Hepatocyte (in vitro differentiated cells): Measurements from ENCODE around the gene COPS9. TPM values are rescaled to one million over a fixed set of nuclear protein-coding genes. Genes with fewer than 3 reads are reported as not detected.

Experiments used
- DNase-seq: peaks from one replicate; pipeline ENCODE4 v3.0.0-alpha.2; 2016; ENCODE audit warnings: low spot score
- H2AFZ ChIP-seq: fragments of 200-600 bp; sonication (generic); 2 replicates; pipeline ENCODE4 v1.6.0; 2016; ENCODE audit warnings: antibody characterized with exemption, mild to moderate bottlenecking
- H3K27ac ChIP-seq: fragments of 200-600 bp; sonication (generic); 2 replicates; pipeline ENCODE4 v1.5.1; 2016; ENCODE audit warnings: mild to moderate bottlenecking
- H3K27me3 ChIP-seq: fragments of 200-600 bp; sonication (generic); 2 replicates; pipeline ENCODE4 v1.6.1; 2016
- H3K36me3 ChIP-seq: fragments of 200-600 bp; sonication (generic); replicated peaks from 2 replicates; pipeline ENCODE4 v1.5.1; 2016; ENCODE audit warnings: low read depth; ENCODE audit not compliant: insufficient read depth
- H3K4me1 ChIP-seq: fragments of 200-600 bp; sonication (generic); 2 replicates; pipeline ENCODE4 v1.5.1; 2016; ENCODE audit warnings: mild to moderate bottlenecking, moderate library complexity; ENCODE audit not compliant: insufficient read depth
- H3K4me2 ChIP-seq: fragments of 200-600 bp; sonication (generic); 2 replicates; pipeline ENCODE4 v1.6.0; 2016
- H3K4me3 ChIP-seq: fragments of 200-600 bp; sonication (generic); 2 replicates; pipeline ENCODE4 v1.5.1; 2016; ENCODE audit warnings: mild to moderate bottlenecking
- H3K79me2 ChIP-seq: fragments of 200-600 bp; sonication (generic); 2 replicates; pipeline ENCODE4 v1.6.0; 2017; ENCODE audit warnings: mild to moderate bottlenecking
- H3K9me2 ChIP-seq: fragments of 200-600 bp; sonication (generic); replicated peaks from 2 replicates; pipeline ENCODE4 v1.6.0; 2017; ENCODE audit warnings: mild to moderate bottlenecking; ENCODE audit not compliant: insufficient read depth
- H3K9me3 ChIP-seq: fragments of 200-600 bp; sonication (generic); 2 replicates; pipeline ENCODE4 v1.5.1; 2016; ENCODE audit warnings: low read depth, mild to moderate bottlenecking
- H4K20me1 ChIP-seq: fragments of 200-600 bp; sonication (generic); 2 replicates; pipeline ENCODE4 v1.6.0; 2016; ENCODE audit warnings: mild to moderate bottlenecking; ENCODE audit not compliant: insufficient read depth, poor library complexity, severe bottlenecking
- CTCF ChIP-seq: fragments of 200-600 bp; sonication (generic); IDR thresholded peaks from 2 replicates; pipeline ENCODE4 v1.5.1; 2016; ENCODE audit warnings: antibody characterized with exemption, mild to moderate bottlenecking; ENCODE audit not compliant: poor library complexity
- EZH2 ChIP-seq: fragments of 200-600 bp; sonication (generic); IDR thresholded peaks from 2 replicates; pipeline ENCODE4 v1.6.1; 2016; ENCODE audit warnings: antibody characterized with exemption, mild to moderate bottlenecking, borderline replicate concordance
- EZH2phosphoT487 ChIP-seq: fragments of 200-600 bp; sonication (generic); IDR thresholded peaks from one replicate; pipeline ENCODE4 v1.6.1; 2018; ENCODE audit warnings: antibody characterized with exemption, mild to moderate bottlenecking, low read depth, moderate library complexity; ENCODE audit not compliant: unreplicated experiment, severe bottlenecking
- WGBS: methylation state at CpG from one replicate; pipeline ENCODE4 v1.1.6; 2016; ENCODE audit warnings: low lambda C conversion rate; ENCODE audit errors: missing lambda C conversion rate; 5-methylcytosine and 5-hydroxymethylcytosine counted together
- polyA plus RNA-seq: library from polyadenylated mRNA; unstranded; fragments of >200 nt; fragmentation: Nextera tagmentation; extraction: Ambion mirVana; gene quantifications from 2 replicates; pipeline ENCODE4 v1.2.1, GENCODE V29; 2016
- total RNA-seq: library from RNA; depleted of rRNA; stranded (reverse); fragments of >200 nt; gene quantifications from 2 replicates; pipeline ENCODE4 v1.2.3, GENCODE V29; 2014

The COPS9 gene
- total and polyA plus RNA-seq, 2 experiments from 2014 or later, result 109 to 300 TPM

- Histone ChIP-seq H3K4me2 (no peak overlapping the region), H3K79me2 (no peaks in the 10 kb centered on the region), H3K36me3 (no peaks in the 10 kb centered on the region), H3K9me3 (no peaks in the 10 kb centered on the region), H3K9me2 (no peaks in the 10 kb centered on the region), H3K27ac (no peak overlapping the region), H3K4me3 (no peak overlapping the region), H3K4me1 (no peaks in the 10 kb centered on the region), H3K27me3 (peaks cover 7% of the 10 kb centered on the region), H2AFZ (no peak overlapping the region), H4K20me1 (no peaks in the 10 kb centered on the region)
- TF ChIP-seq CTCF (no peak), EZH2 (no peak), EZH2phosphoT487 (no peak)
- WGBS, result 100% methylated on average over 4 of the region's 5 CpGs
- no peak for DNase-seq
Measured at GRCh38 chr2:240147382-240147781, 11.3 kb upstream of the COPS9 start.

- no peaks in the 10 kb centered on the region for H3K36me3 ChIP-seq
Measured at GRCh38 chr2:240146627-240147278, 10.6 kb upstream of the COPS9 start.

GRCh38 chr2:240146141-240146561, 10.0 kb upstream of the COPS9 start:
- Histone ChIP-seq H2AFZ (no peak overlapping the region), H3K36me3 (no peaks in the 10 kb centered on the region), H3K4me3 (no peak overlapping the region), H3K4me1 (no peaks in the 10 kb centered on the region), H3K27me3 (no peaks in the 10 kb centered on the region), H3K27ac (no peak overlapping the region), H3K9me3 (no peaks in the 10 kb centered on the region), H3K9me2 (no peaks in the 10 kb centered on the region), H3K79me2 (no peaks in the 10 kb centered on the region), H4K20me1 (no peaks in the 10 kb centered on the region), H3K4me2 (no peak overlapping the region)
- WGBS, result 76% methylated on average over 10 of the region's 10 CpGs
- TF ChIP-seq EZH2 (no peak), EZH2phosphoT487 (no peak), CTCF (no peak)
- DNase-seq, result no peak

More at GRCh38 chr2:240146627-240147278, 10.6 kb upstream of the COPS9 start:
- no peak overlapping the region for H3K27ac ChIP-seq
- TF ChIP-seq CTCF (no peak), EZH2 (no peak)
- DNase-seq, result no peak
- H4K20me1 ChIP-seq, result no peaks in the 10 kb centered on the region
- H3K27me3 ChIP-seq, result peaks cover under 1% of the 10 kb centered on the region
- H3K4me1 ChIP-seq, result no peaks in the 10 kb centered on the region
- no peaks in the 10 kb centered on the region for H3K9me2 ChIP-seq
- H3K4me3 ChIP-seq, result no peak overlapping the region
- no peaks in the 10 kb centered on the region for H3K9me3 ChIP-seq
- H2AFZ ChIP-seq, result no peak overlapping the region
- WGBS, result 89% methylated on average over 12 of the region's 12 CpGs
- no peaks in the 10 kb centered on the region for H3K79me2 ChIP-seq
- no peak overlapping the region for H3K4me2 ChIP-seq

GRCh38 chr2:240145461-240145860, 9.4 kb upstream of the COPS9 start:
- no peak overlapping the region for H2AFZ ChIP-seq
- DNase-seq, result no peak
- H3K27ac ChIP-seq, result no peak overlapping the region
- no peaks in the 10 kb centered on the region for H3K4me1 ChIP-seq
- H3K79me2 ChIP-seq, result no peaks in the 10 kb centered on the region
- no peak overlapping the region for H3K4me2 ChIP-seq
- no peaks in the 10 kb centered on the region for H3K27me3 ChIP-seq
- no peaks in the 10 kb centered on the region for H3K36me3 ChIP-seq
- no peaks in the 10 kb centered on the region for H3K9me3 ChIP-seq
- TF ChIP-seq EZH2, result no peak
- no peak for TF ChIP-seq CTCF
- TF ChIP-seq EZH2phosphoT487, result no peak
- no peaks in the 10 kb centered on the region for H4K20me1 ChIP-seq
- H3K4me3 ChIP-seq, result no peak overlapping the region
- 86% methylated on average over 13 of the region's 13 CpGs for WGBS
- no peaks in the 10 kb centered on the region for H3K9me2 ChIP-seq
